ENCODE results near the gene CCDC121.
A peak's percentile ranks its signal among the peaks of the same experiment; 100 is the strongest.
"Not testable (repeated sequence)": the region's sequence is repeated elsewhere in the genome, so short reads cannot be mapped to it uniquely, and the experiment has no call there.

CCDC121 gene

GRCh38 chr2:27636766-27637165 is 8.0 kb upstream of the CCDC121 start:
- DNase-seq (ENCODE audit: low read depth in 2 of 2): no peak

DNA sequence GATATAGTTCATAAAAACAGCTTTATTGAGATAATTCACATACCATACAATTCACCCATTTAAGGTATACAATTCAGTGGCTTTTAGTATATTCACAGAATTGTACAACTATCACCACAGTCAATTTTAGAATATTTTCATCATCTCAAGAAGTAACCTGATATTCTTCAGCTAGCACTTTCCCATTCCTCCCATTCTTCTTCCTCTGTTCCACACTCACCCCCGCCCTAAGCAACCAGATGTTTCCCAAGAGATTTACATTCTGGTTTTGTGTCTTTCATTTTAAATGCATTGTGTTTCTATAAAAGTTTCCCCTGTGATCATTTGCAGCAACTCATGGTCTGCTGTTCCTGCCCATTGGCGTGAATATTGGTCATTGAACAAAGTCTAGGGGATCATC is 5.5 kb upstream of the CCDC121 start:
- DNase-seq (ENCODE audit: low read depth in 2 of 2): no peak

DNA sequence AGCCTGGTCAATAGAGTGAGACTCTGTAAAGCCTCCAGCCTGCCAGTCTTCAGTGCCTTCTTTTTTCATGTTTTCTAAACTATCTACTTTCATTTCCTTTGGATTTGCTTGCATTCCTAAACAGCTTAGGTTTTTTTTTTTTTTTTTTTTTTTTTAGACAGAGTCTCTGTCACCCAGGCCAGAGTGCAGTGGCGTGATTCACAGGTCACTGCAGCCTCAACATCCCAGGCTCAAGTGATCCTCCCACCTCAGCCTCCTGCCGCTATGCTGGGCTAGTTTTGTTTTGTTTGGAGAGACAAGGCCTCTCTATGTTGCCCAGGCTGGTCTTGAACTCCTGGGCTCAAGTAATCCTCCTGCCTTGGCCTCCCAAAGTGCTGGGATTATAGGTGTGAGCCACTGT is 1.4 kb upstream of the CCDC121 start:
- not testable (repeated sequence) for DNase-seq (ENCODE audit: low read depth in 2 of 2)

DNA sequence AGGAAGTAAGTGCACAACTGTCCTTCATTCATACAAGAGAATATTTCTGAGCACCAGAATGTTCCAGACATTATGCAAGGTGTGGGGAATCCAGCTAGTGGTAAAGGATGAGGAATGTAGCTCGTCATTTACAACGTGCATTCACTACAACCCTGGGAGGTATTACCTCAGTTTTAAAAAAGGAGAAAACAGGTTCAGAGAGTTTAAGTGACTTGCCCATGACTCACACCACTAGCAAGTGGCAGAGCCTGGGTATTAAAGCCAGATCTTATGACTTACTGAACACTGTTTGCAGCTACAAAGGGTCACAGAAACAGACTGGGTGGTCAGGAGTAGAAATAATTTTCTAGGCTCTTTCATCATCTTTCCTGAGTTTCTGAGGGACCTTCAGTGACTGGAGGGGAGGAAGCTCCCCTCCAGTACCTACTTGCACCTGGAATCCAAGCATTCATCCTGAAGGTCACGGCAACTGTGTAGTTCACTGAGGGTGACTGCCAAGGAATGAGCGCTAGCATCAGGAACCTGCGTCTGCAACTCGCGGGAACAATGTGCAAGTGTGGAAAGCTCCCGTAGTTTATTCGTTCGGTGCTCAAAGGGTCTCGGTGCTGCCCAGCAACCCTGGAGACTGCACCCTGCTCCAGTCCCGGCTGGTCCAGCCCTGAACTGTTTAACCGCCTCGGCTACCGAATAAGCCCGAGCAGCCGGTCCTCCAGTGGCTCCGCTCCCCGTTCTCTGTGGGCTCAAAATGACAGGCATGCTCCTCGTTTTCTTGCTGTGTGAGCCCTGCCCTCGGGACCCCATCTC is 647 bp downstream of the CCDC121 start:
- peak; percentile 42 for DNase-seq (ENCODE audit: low read depth in 2 of 2)

DNA sequence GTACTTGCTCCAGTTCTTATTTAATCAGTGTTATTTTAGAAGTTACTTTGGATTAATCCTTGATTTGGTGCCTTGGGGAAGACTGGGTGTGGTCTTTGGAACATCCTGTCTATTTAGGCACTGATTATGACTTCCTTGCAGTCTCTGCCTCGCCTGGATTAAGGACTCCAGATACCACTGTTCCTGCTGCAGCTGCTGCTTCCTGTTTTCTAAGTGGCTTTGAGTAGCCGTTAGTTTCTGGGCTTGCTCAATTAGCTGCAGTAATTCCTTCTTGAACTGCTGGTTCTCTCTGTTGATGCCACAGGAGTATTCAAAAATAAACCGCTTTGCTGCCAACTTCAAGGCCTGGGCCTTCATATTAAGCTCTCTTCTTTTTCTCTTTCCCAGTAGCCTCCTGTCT is 1.9 kb downstream of the CCDC121 start:
- DNase-seq (ENCODE audit: low read depth in 2 of 2): not testable (repeated sequence)

GRCh38 chr2:27626323-27626722 is 2.5 kb downstream of the CCDC121 start:
- DNase-seq (ENCODE audit: low read depth in 2 of 2): not testable (repeated sequence)

- no peak for DNase-seq (ENCODE audit: low read depth in 2 of 2)
These were observed 3.9 kb downstream of the CCDC121 start for GRCh38 chr2:27624943-27625342.

DNA sequence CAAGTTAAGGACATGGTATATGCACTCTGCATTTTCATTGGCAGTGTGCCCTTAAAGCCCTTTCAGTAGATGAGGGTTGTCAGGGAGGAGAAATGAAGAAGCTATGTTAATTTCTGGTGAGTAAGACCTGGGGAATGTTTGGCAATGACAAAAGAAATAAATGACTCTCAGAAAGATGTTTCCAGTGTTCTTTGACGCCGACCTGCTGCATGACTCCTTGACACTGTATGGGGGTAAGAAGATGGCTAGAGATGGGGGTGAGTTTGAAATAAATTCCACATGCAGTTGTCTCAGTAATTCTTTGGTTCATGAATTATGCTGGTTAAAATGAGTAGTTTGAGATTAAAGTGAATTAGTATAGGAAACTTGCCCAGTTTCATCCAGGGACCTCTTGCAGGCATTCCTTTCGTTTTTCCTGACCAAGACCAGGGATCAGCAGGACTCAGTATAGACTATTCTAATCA is 5.9 kb downstream of the CCDC121 start:
- DNase-seq (ENCODE audit: low read depth in 2 of 2): peak; percentile 81 to 84

DNA sequence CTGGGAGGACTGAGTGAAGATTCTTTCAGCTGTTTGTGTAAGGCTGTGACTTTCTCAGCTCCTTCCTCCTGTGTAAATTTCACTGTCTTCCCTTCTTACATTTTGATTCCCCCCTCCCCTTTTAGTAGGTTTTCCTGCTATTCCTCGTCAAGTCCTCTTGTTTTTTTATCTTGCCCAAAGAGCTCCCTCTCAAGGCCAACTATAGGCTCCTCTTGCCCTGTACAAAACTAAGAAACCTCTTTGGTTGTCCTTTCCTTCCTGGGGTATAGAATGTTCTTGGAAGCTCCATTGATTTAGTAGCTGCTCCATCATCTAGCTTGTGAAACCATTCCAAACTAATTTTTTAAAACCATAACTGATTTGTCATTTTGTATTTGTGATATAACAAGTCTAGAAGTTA is 7.3 kb downstream of the CCDC121 start:
- no peak for DNase-seq (ENCODE audit: low read depth in 2 of 2)

- no peak for DNase-seq (ENCODE audit: low read depth in 2 of 2)
These were observed 13.5 kb downstream of the CCDC121 start for GRCh38 chr2:27615316-27615715.

DNA sequence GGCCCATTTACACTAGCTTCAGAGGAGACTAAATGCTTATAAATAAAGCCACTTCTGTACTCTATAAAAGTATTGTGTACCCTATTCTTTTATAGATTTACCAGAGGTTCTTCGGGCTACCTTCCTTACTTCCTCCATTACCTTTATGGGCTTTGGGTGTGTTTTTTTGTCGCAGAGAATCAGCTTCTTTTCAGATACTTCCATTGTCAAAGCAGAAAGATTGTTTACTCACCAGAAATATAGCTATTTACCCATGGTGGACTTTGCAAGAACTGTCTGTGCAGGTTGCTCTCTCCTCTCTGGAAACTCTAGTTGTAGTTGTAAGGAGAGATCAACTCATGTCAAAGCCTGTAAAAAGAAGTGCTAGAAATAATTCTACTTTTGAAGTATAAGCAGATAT is 14.8 kb downstream of the CCDC121 start:
- no peak for DNase-seq (ENCODE audit: low read depth in 2 of 2)

GRCh38 chr2:27606611-27607010 is 22.2 kb downstream of the CCDC121 start:
- no peak for DNase-seq (ENCODE audit: low read depth in 2 of 2)

GRCh38 chr2:27596627-27597026 is 32.2 kb downstream of the CCDC121 start:
- no peak for DNase-seq (ENCODE audit: low read depth in 2 of 2)

- not testable (repeated sequence) for DNase-seq (ENCODE audit: low read depth in 2 of 2)
These were observed 33.4 kb downstream of the CCDC121 start for GRCh38 chr2:27595412-27595811.

DNA sequence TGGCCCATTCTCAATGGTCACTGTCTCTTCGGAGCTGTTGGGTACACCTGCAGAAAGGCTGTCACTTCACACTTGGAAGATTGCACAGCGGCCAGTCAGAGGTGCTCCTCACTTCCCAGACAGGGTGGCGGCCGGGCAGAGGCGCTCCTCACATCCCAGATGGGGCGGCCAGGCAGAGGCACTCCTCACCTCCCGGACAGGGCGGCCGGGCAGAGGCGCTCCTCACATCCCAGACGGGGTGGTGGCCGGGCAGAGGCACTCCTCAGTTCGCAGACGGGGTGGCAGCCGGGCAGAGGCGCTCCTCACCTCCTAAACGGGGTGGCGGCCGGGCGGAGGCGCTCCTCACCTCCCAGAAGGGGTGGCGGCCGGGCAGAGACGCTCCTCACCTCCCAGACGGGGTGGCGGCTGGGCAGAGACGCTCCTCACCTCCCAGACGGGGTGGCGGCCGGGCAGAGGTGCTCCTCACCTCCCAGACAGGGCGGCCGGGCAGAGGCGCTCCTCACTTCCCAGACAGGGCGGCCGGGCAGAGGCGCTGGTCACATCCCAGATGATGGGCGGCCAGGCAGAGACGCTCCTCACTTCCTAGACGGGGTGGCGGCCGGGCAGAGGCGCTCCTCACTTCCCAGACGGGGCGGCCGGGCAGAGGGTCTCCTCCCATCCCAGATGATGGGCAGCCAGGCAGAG is 34.6 kb downstream of the CCDC121 start:
- not testable (repeated sequence) for DNase-seq (ENCODE audit: low read depth in 2 of 2)

GRCh38 chr2:27593240-27593639 is 35.6 kb downstream of the CCDC121 start:
- DNase-seq (ENCODE audit: low read depth in 2 of 2): no peak

DNA sequence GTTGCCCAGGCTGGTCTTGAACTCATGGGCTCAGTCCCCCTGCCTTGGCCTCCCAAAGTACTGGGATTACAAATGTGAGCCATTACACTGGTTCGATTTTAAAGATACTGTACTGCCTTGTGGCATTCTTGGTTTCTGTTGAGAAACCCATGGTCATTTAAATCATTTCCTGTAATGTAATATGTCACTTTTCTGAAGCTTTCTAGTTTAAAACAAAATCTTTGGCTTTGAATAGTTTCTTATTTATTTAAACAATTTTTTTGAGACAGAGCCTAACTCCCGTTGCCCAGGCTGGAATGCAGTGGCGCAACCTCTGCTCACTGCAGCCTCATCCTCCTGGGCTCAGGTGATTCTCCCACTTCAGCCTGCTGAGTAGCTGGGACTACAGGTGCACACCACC is 37.1 kb downstream of the CCDC121 start:
- DNase-seq (ENCODE audit: low read depth in 2 of 2): no peak

GRCh38 chr2:27588308-27588707 is 40.5 kb downstream of the CCDC121 start:
- no peak for DNase-seq (ENCODE audit: low read depth in 2 of 2)

GRCh38 chr2:27587025-27587424 is 41.8 kb downstream of the CCDC121 start:
- no peak for DNase-seq (ENCODE audit: low read depth in 2 of 2)

- DNase-seq (ENCODE audit: low read depth in 2 of 2): no peak
These were observed 44.2 kb downstream of the CCDC121 start for GRCh38 chr2:27584597-27584996.

GRCh38 chr2:27583390-27583915 is 45.4 kb downstream of the CCDC121 start:
- no peak for DNase-seq (ENCODE audit: low read depth in 2 of 2)

DNA sequence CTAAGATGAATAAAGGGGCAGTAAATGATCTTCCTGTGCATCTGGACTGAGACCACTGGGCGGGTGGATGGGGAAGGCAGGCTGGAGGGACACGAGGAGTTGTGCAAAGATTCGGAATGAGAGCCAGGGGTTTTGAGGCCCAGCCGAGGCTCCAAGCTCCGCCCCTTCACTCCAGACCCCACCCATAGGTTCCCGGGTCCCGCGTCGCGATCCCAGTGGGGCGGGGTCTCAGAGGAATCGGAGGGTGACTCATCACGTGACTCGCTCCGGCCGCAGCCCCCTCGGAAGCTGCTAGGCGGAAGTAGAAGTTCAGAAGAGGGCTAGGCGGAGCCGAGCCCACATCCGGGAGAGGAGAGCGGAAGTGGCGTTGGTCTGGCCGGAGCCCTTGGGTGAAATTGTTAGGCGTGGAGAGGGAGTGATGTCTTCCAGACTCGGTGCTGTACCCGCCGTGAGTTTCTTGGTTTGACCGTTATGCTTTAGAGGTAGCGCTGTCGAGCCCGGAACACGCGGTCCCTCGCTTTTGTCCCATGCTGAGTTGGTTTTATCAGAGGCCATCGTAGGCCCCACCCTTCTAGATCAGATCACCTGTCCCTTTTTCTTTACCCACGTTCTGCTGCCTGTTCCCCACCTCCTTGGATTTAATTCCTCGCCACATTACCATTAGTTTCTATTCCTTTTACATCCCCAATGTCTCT is 46.0 kb downstream of the CCDC121 start, which contains the start of gene ZNF512:
Gene ZNF512 (plus strand): TSS at position 348 of the 695 bp plus-strand sequence. CDS start 71 bp downstream, at position 419.
- DNase-seq (ENCODE audit: low read depth in 2 of 2): peak; percentile 83 to 85
